Omental fat pad (tissue), 4 donors: ENCODE data around the gene AKAP8L. TPM values are rescaled to one million over a fixed set of nuclear protein-coding genes. Genes with fewer than 3 reads are reported as not detected.

Experiments used
- ATAC-seq: fragments of 150-250 bp; one replicate; pipeline ENCODE4 v1.9.1; 2016; ENCODE audit warnings: mild to moderate bottlenecking, moderate library complexity; ENCODE audit not compliant: low FRiP score
- DNase-seq: peaks from one replicate; pipeline ENCODE4 v3.0.0-alpha.2; 2019; ENCODE audit warnings: low spot score
- total RNA-seq, 4 donors: library from RNA; depleted of rRNA; stranded (reverse); fragments of >200 nt; gene quantifications; one replicate each; pipeline ENCODE4 v1.1.0, GENCODE V29; 2016
- TF ChIP-seq, protein P1 (sequence below), 3 donors: fragments of 450-650 bp; IDR thresholded peaks; one replicate each; pipeline ENCODE4 v1.5.1; 2016 to 2017; ENCODE audit warnings: antibody characterized with exemption in 3 of 3, mild to moderate bottlenecking in 3 of 3, moderate library complexity in 2 of 3

AKAP8L gene
- total RNA-seq, 4 donors from 2014 or later: 52.2 to 141 (median 79.5) TPM

GRCh38 chr19:15443325-15443724 lies 24.5 kb upstream of the AKAP8L start:
- no peak for DNase-seq
- TF ChIP-seq, protein P1, sequence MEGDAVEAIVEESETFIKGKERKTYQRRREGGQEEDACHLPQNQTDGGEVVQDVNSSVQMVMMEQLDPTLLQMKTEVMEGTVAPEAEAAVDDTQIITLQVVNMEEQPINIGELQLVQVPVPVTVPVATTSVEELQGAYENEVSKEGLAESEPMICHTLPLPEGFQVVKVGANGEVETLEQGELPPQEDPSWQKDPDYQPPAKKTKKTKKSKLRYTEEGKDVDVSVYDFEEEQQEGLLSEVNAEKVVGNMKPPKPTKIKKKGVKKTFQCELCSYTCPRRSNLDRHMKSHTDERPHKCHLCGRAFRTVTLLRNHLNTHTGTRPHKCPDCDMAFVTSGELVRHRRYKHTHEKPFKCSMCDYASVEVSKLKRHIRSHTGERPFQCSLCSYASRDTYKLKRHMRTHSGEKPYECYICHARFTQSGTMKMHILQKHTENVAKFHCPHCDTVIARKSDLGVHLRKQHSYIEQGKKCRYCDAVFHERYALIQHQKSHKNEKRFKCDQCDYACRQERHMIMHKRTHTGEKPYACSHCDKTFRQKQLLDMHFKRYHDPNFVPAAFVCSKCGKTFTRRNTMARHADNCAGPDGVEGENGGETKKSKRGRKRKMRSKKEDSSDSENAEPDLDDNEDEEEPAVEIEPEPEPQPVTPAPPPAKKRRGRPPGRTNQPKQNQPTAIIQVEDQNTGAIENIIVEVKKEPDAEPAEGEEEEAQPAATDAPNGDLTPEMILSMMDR (IDR thresholded peaks at IDR 0.05): no peak
- ATAC-seq: no peak

GRCh38 chr19:15442142-15442920 lies 23.5 kb upstream of the AKAP8L start:
- TF ChIP-seq, protein P1 (IDR thresholded peaks at IDR 0.05): no peak
- DNase-seq (no peak), ATAC-seq (no peak)

GRCh38 chr19:15441317-15441716 lies 22.5 kb upstream of the AKAP8L start:
- TF ChIP-seq, protein P1 (IDR thresholded peaks at IDR 0.05): no peak
- no peak for DNase-seq
- ATAC-seq: no peak

DNA sequence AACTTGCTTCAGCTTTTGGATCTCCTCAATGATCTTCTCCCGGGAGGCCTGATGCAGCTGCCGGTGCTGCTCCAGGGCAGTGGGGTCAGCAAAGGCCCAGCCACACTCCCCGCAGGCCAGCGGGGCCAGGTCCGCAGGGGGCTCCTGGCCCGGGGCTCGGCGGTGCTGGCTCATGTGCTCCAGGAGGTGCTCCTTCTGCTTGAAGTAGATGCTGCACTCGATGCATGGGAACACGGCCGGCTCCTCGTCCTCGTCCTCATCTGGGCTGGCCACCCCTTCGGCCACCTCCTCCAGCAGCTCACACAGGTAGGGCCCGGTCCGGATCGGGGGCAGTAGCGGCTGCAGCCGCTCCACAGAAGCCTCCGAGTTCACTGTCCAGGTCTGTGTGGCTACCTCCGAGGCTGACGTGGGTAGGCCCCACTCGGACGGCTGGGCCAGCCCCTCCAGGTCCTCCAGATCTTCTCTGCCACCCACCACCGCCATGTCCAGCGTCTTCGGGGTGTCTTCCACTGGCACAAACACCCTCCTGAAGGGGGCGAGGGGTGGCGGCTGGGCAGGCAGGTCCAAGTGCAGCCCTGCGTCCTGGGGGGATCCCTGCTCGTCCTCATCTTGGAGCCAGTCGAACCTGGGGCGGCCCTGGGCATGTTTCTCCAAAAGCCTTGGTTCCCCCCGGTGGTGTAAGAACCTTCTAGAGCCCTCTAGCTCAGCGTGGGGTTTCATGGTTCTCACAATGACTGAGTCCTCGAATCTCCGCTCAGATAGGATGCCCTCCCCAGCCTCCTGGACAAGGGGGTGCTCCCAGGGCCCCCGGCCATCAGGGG lies 21.2 kb upstream of the AKAP8L start:
- TF ChIP-seq, protein P1 (IDR thresholded peaks at IDR 0.05): no peak
- no peak for ATAC-seq

GRCh38 chr19:15439078-15439799 lies 20.5 kb upstream of the AKAP8L start:
- DNase-seq: no peak
- no peak for ATAC-seq
- TF ChIP-seq, protein P1 (IDR thresholded peaks at IDR 0.05): no peak

More for the DNA sequence above, 21.2 kb upstream of the AKAP8L start:
- DNase-seq: no peak

DNA sequence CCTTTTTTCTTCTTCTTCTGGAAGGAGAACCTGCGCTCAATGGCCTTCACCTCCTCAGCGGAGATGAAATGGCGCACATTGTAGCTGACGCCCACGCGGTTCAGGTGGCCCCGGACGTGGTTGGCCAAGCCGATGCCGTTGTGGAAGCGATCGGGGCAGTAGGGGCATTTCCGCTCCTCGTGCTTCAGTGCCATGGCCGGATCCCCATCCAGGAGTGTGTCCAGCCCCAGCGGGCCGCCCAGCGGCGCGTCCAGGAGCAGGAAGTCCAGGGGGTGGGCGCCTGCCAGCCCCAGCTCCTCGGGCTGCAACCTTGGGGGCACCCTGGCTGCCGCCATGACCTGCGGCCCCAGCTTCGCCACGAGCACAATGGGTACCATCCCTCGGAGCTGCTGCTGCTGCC lies 19.8 kb upstream of the AKAP8L start:
- DNase-seq (no peak), ATAC-seq (no peak)
- TF ChIP-seq, protein P1 (IDR thresholded peaks at IDR 0.05): no peak
